OCI-M2 (cell line): ENCODE measurements around the gene ITGB7.
A peak's percentile ranks its signal among the peaks of the same experiment; 100 is the strongest.
"Not testable (repeated sequence)": the region's sequence is repeated elsewhere in the genome, so short reads cannot be mapped to it uniquely, and the experiment has no call there.

Source experiments
- DNase-seq: peaks from one replicate; lab custom pipeline; 2025; ENCODE audit not compliant: unreplicated experiment; lab: John Stamatoyannopoulos, UW

ITGB7 gene

GRCh38 chr12:53217051-53217930 lies 10.2 kb upstream of the ITGB7 start:
- no peak for DNase-seq

GRCh38 chr12:53215497-53215896 lies 8.4 kb upstream of the ITGB7 start:
- no peak for DNase-seq

DNA sequence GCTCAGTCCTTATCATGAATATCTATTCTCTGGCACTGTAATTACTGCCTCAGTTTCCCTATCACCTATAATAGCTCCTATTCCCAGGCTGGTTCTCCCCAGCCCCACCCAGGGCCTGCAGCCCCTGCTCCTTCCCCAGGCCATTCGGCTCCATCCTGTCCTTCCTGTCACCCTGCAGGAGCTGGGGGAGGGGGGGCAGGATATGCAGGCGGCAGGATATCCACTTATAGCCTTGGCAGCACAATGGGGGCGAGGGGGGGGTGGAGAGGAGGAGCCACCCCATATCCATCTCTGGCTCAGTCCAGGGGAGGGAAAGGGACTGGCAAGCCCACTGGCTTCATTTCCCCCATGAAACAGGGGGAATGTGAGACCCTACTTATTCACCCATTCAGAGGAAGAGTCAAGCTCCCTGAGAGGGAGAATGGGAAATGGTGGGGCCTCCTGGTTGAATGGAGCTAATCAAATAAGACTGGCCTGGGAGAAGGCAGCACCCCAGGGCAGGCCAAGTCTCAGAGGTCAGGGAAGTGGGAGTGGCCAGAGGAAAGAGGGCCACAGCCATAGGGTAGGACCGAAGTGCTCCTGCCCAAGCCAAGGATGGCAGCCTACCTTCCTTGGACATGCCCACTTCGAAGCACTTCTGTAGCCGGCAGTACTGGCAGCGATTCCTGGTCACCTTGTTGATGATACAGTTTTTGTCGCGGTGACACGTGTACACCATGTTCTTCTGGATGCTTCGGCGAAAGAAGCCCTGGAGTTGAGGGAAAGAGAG lies 7.8 kb upstream of the ITGB7 start:
- no peak for DNase-seq

- DNase-seq: no peak
These were observed 7.2 kb upstream of the ITGB7 start for GRCh38 chr12:53214221-53214620.

- DNase-seq: peak; percentile 13
These were observed 6.3 kb upstream of the ITGB7 start for GRCh38 chr12:53213348-53213747.

DNA sequence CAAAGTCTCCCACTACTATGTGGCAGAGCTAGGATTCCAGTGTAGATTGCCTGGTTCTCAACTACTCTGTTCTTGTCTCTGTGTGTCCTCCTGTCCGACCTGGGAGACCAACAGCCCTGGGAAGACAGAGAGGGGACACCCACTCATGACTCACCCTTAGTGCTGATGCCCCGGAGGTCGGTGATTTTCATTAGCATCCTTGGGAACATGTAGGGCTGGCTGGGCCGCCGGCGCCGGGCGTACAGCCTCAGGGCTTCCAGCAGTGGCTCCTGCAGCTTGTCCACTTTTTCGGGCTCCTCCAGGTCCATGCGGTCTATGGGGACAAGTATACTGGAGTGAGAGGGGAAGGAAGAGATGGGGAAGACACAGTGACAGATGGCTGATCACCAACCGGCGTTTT lies 5.9 kb upstream of the ITGB7 start:
- no peak for DNase-seq

DNA sequence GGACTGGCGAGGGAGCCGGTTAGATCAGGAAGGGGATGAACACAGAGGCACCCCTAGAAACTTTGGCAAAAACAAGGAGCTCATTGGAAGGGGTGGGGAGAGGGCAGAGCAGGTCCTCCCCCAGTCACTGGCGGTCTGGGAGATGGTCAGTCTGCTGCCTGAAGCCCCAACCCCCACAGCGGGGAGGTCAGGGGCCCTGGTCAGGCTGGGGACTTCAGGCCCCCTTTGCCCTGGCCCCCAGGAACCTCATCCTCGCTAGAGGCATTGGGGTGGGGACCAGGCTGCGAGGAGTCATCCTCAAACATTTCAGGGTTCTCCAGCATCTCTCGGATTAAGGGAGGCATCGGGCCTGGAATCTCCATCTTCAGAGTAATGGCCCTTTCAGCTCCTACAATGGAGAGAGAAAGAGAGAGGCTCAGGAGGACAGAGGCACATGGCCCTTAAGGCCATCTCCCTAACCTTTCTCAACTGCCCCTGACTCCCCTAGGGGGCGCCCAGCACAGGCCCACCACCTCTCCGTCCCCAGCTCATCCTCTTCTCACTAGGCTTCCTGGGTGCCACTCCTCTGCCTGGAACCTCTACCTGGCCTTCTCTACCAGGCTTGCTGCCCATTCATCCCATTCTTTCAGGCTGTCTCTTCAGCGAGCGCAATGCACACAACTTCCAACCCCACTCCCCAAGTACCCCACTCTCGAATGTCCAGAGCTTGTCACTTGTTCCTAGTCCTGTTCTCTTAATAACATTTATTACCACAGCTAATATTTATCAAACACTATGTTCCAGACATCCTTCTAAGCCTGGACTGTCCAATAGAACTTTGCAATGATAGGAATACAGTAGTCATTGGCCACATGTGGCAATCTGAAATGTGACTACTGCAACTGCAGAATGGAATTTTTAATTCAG lies 4.7 kb upstream of the ITGB7 start:
- no peak for DNase-seq

- no peak for DNase-seq
These were observed 3.8 kb upstream of the ITGB7 start for GRCh38 chr12:53210843-53211242.

DNA sequence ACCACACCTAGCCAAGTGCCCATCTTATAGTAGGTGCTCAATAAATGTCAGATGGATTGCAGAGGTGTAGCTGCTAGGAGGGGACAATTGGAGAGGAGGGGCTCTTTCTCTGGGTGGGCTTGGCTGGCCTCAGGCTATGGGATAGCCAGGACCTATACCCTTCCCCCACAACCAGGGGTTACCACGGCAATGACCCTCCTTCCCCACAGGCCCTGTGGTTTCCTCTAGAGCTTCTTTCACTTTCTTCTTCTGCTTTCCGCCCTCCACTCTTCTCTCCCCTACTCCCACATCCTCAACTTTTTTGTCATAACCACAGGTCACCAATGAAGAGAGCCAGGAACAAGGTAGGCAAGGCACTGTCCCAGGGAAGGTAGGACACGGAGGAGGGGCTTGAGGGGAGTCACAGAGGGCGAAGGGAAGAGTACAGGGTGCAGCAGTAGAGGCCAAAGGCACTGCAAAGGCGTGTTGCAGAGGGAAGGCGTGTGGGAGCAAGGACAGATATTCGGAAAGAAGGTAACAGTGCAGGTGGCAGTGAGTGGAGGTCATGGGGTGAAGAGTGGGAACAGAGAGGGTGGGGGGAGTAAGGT lies 1.9 kb upstream of the ITGB7 start:
- no peak for DNase-seq

DNA sequence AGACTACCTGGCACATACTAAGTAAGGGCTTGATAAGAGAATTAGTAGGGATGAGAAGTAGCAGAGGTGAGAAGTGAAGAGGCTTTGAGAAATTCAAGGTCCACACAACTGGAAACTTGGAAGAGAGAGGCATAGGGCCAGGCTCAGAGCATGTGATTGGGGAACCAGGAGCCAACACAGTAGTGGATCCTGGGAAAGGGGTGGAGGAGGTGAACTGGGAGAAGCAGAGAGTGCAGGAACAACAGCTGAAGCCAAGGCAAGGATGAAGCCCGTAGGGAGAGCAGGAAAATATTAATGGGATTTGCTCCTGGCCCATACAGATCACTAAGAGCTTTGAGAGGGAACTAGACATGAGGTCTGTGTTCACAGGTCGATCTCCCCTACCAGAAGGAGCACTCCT lies 1.4 kb upstream of the ITGB7 start:
- DNase-seq: no peak

DNA sequence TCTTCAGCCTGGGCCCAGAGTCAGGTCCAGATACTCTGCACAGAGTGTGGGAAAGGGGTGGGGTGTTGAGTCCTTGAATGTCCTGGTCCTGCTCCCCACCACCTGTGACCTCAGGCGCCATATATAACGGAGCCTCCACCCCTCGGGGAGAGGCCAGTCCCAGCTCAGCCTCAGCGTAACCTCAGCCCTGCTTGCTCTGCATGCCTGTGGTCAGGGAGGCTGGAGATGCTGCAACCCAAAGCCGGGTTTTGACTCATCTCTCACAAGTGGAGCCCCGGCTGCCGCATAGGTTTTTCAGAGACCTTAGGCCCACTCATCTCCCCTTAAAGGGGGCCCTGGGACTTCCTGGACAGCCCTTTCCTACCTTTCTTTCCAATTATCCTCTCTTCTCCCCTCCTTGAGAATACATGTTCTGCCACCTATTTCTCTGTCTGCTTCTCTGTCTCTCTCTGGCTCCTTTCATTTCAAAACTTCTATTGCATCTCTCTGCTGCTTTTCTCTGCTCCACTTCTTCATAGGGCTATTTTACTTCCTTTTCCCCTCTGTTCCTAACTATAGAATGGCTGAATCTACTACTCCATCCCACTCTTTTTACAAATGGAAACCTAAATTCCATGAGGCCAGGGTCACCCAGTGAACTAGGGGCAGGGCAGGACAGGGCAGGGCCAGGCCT lies 1.2 kb downstream of the ITGB7 start:
- DNase-seq: no peak

GRCh38 chr12:53204351-53204750 lies 2.7 kb downstream of the ITGB7 start:
- DNase-seq: no peak

DNA sequence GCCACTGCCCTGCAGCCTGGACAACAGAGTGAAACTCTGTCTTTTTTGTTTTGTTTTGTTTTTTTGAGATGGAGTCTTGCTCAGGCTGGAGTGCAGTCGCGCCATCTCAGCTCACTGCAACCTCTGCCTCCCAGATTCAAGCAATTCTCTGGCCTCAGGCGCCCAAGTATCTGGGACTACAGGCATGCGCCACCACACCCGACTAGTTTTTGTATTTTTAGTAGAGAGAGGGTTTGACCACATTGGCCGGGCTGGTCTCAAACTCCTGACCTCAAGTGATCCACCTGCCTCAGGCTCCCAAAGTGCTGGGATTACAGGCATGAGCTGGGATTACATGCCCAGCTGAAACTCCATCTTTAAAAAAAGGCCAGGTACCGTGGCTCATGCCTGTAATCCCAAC lies 4.7 kb downstream of the ITGB7 start:
- not testable (repeated sequence) for DNase-seq

GRCh38 chr12:53201639-53202038 lies 5.4 kb downstream of the ITGB7 start:
- no peak for DNase-seq

- no peak for DNase-seq
These were observed 5.9 kb downstream of the ITGB7 start for GRCh38 chr12:53201177-53201541.

GRCh38 chr12:53200458-53201176 lies 6.4 kb downstream of the ITGB7 start:
- DNase-seq: no peak

GRCh38 chr12:53200107-53200457 lies 7.0 kb downstream of the ITGB7 start:
- DNase-seq: no peak

DNA sequence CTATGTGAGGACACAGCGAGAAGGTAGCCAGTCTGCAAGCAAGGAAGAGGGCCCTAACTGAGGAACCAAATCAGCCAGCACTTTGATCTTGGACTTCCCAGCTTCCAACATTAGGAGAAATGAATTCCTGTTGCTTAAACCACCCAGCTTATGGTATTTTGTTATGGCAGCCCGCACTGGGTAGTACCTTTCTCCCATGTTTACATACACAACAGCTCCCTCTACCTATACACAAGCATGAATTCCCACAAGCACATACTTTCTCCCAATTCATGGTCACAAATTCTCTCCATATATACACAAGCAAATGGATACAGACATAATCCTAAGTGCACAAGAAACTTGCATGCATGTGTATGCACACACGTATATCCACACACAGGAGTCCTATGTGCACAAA lies 7.4 kb downstream of the ITGB7 start:
- DNase-seq: no peak

DNA sequence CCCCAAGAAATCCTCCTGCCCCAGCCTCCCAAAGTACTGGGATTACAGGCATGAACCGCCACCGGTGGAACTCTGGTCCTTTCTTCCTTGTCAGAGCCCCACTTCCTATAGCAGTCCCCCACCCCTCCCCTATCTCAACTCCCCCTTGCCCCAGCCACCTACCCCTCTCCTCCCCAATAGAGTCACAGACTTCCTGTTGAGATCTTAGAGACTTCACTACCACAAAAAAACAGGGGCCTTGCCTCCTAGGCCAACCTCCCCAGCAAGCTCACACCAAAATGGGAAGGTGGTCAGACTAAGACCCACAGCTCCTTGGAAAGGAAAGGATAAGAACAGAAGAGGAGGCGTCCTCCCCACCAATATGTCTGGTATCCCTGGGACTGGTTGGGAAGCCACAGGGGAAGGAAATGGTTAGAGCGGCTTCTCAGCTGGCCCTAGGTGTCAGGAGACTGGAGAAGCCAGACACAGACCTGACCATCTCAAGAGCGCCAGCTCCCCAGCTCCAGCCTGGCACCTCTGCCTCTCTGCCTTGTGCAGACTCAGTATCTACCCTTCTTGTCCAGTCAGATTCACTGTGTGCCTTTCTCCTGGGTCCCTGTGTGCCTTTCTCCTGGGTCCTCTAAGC lies 8.5 kb downstream of the ITGB7 start:
- DNase-seq: no peak
